HuH-7.5 (cell line): ENCODE results near the gene MED12L.
A peak's percentile ranks its signal among the peaks of the same experiment; 100 is the strongest.

ENCODE experiments used
- DNase-seq: peaks from one replicate; pipeline ENCODE4 v3.0.0; 2011; ENCODE audit warnings: low spot score

Gene MED12L

GRCh38 chr3:151086484-151087456, 1.3 kb downstream of the MED12L start:
- peak; percentile 79 for DNase-seq

GRCh38 chr3:151087648-151088047, 2.2 kb downstream of the MED12L start:
- DNase-seq: no peak

GRCh38 chr3:151091685-151092345, 6.4 kb downstream of the MED12L start:
- DNase-seq: no peak

GRCh38 chr3:151093148-151093547, 7.7 kb downstream of the MED12L start:
- no peak for DNase-seq

GRCh38 chr3:151093905-151094304, 8.4 kb downstream of the MED12L start:
- no peak for DNase-seq

- no peak for DNase-seq
Observed at GRCh38 chr3:151096716-151097115, 11.3 kb downstream of the MED12L start.

GRCh38 chr3:151100076-151100475, 14.6 kb downstream of the MED12L start:
- no peak for DNase-seq

GRCh38 chr3:151101270-151101969, 16.0 kb downstream of the MED12L start:
- DNase-seq: no peak

GRCh38 chr3:151106311-151106710, 20.8 kb downstream of the MED12L start:
- DNase-seq: no peak

- DNase-seq: no peak
Observed at GRCh38 chr3:151107177-151107576, 21.7 kb downstream of the MED12L start.

GRCh38 chr3:151107701-151108100, 22.2 kb downstream of the MED12L start:
- no peak for DNase-seq

GRCh38 chr3:151109286-151109800, 23.9 kb downstream of the MED12L start:
- DNase-seq: no peak

- no peak for DNase-seq
Observed at GRCh38 chr3:151112731-151113130, 27.3 kb downstream of the MED12L start.

GRCh38 chr3:151113343-151113742, 27.9 kb downstream of the MED12L start:
- DNase-seq: no peak

- no peak for DNase-seq
Observed at GRCh38 chr3:151117047-151117446, 31.6 kb downstream of the MED12L start.

GRCh38 chr3:151119188-151119587, 33.7 kb downstream of the MED12L start:
- no peak for DNase-seq

- no peak for DNase-seq
Observed at GRCh38 chr3:151120409-151120808, 34.9 kb downstream of the MED12L start.

- no peak for DNase-seq
Observed at GRCh38 chr3:151121016-151121415, 35.6 kb downstream of the MED12L start.

- DNase-seq: no peak
Observed at GRCh38 chr3:151123827-151124226, 38.4 kb downstream of the MED12L start.

- DNase-seq: no peak
Observed at GRCh38 chr3:151124476-151124875, 39.0 kb downstream of the MED12L start.

GRCh38 chr3:151130428-151130827, 45.0 kb downstream of the MED12L start:
- DNase-seq: no peak

- no peak for DNase-seq
Observed at GRCh38 chr3:151133175-151133574, 47.7 kb downstream of the MED12L start.
